Activated CD4-positive, alpha-beta T cell treated with anti-CD3 and anti-CD28 coated beads, Interleukin-2, Interleukin-6, amounts not matched to agents 100 ng/mL and 50 ng/mL, durations not matched to agents 16 hours and 8 hours (primary cell): ENCODE results near the gene PHTF2.

Source experiments
- DNase-seq: peaks from one replicate; pipeline ENCODE4 v3.0.0-alpha.2; 2020

The PHTF2 gene

DNA sequence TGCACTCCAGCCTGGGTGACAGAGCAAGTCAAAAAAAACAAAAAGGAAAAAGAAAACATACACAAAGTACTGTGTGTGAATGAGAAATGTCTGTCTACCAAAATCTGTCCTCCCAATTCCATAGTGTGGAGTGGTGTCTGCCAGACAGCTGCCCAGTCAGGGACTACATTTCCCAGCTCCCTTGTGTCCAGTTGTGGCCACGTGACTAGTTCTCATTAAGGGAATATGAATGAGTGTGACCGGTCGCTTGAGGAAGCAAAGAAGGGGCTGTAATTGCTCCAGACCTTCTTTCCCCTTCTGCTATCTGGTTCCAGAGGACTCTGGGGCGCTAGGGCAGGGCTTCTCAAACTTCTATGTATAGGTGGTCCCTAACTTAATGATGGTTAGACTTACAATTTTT is 204.1 kb downstream of the PHTF2 start:
- no peak for DNase-seq

DNA sequence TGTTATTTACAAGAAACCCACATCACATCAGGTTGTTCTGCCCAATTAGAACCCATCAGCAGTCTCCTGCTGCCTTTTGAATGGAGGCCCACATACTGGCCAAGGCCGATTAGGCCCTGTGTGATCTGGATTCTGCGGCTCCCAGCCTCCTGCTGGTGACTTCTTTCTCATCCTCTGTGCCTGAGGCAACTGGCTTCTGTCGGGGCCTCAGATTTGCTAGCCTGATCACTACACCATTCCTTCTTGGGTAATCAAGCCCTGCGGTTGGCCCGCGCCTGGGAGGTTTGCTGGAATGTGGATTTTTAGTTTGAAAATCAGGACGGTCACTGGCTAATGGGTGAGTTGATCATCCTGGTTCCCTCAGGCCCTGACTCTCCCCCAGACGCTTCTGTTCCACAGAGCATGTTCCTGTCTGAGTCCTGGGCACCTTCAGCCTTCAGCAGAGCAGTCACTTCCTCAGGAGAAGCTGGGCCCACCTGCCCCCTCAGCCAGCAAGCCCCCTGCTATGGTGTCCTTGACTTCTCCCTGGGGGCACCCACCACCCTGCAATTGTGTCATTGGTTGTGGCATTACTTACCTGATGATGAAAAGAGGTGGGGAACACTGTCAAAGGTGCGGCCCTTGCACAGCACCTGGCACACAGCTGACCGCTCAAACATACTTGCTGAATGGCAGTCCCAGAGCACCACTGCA is 207.6 kb downstream of the PHTF2 start:
- DNase-seq: no peak
